ENCODE measurements around the gene PPME1.

DNA sequence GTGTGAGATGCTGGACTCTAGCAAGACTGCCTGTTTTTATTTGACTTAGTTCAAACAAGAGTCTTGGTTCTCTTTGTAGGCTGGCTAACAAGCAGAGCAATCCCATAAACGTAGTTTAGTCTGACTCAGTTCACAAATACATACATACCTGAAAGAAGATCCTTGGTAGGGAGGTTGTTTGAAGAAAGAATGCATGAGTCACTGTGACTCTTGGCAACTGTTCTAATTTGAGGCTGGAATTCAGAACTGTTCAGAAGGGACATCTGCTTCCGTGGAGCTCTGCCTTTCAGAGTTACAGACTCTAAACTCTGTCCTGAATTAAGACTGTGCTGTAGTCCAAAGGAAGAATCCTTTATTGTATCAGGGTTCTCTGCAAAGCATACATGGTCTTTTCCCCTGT lies 32.5 kb upstream of the PPME1 start:
- TF ChIP-seq, protein P1, sequence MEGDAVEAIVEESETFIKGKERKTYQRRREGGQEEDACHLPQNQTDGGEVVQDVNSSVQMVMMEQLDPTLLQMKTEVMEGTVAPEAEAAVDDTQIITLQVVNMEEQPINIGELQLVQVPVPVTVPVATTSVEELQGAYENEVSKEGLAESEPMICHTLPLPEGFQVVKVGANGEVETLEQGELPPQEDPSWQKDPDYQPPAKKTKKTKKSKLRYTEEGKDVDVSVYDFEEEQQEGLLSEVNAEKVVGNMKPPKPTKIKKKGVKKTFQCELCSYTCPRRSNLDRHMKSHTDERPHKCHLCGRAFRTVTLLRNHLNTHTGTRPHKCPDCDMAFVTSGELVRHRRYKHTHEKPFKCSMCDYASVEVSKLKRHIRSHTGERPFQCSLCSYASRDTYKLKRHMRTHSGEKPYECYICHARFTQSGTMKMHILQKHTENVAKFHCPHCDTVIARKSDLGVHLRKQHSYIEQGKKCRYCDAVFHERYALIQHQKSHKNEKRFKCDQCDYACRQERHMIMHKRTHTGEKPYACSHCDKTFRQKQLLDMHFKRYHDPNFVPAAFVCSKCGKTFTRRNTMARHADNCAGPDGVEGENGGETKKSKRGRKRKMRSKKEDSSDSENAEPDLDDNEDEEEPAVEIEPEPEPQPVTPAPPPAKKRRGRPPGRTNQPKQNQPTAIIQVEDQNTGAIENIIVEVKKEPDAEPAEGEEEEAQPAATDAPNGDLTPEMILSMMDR (IDR thresholded peaks at IDR 0.05) = no peak
- TF ChIP-seq EZH2phosphoT487 (IDR thresholded peaks at IDR 0.05) = no peak
- no peak for TF ChIP-seq EZH2 (IDR thresholded peaks at IDR 0.05)

Data from neural progenitor cell (in vitro differentiated cells).